Measurements from ENCODE around the gene MSH2.
A peak's percentile ranks its signal among the peaks of the same experiment; 100 is the strongest.

The MSH2 gene

GRCh38 chr2:47508641-47509040 is 105.7 kb downstream of the MSH2 start:
- DNase-seq: no peak

GRCh38 chr2:47509250-47509649 is 106.3 kb downstream of the MSH2 start:
- DNase-seq: no peak

DNA sequence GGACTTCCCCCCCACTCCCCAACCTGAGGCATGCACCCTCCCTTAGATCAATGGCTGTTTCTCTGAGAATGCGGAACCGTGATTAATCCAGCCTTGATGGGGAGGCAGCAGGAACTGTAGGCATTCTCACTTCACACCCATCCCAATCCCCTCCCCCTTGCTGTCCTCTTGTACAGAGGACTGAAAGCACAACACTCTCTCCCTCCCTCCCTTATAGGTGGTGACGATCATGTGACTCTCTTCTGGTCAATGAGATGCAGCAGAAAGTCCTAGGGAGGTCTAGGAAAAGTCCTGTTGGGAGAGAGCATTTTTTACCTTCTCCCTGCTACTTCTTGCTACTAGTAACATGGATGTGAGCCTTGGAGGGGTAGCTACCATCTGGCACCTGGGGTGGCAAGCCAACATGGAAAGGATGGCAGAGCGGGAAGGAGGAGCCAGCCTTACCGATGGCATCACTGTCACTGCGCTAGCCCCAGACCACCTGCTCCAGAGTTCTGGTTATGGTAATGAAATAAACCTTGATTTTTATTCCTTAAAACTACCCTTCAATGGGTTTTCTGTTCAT is 106.9 kb downstream of the MSH2 start:
- peak in 1 of 14 donors; percentile 78 for DNase-seq

DNA sequence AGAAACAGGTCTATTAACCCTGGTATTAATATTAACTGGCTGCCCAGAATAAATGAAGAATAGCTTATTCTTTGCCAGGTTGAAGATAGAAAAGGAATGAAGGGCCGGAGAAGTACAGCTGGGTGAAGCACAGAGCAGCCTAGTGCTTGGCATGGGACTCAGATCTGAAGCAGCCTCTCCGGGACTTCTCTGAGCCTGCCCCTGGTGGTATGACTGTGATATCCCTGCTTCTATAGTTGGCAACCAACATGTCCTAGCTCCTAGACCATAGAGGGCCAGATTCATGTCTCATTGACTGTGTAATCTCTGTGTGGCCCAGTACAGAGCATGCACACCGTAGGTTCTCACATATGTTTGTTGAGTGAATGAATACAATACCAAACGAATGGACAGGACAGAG is 107.8 kb downstream of the MSH2 start:
- DNase-seq: peak in 1 of 14 donors; percentile 48

DNA sequence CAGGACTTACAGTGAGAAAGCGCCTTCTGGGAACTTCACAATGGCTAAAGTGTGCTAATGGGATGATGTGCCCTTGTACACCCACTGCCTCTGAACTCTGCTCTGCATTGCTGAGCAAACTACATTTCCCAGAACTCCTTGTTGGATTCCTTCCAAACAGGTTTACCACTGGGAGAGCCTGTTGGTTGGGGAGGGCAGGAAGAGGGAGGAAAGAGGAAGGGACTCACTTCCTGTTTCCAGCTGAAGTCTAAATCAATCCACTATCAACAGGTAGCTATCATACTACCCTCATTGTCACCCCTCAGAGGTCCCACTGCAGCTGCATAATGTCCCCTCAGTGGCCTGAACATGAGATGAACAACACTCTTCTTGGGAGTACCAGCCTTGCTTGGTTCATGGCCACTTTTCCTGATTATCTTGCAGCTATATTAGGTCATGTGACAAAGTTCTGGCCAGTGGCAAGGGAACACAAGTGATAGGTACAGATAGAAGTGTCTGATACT is 109.7 kb downstream of the MSH2 start:
- no peak for DNase-seq

- no peak for DNase-seq
Measured at GRCh38 chr2:47513981-47514520, 111.1 kb downstream of the MSH2 start.

DNA sequence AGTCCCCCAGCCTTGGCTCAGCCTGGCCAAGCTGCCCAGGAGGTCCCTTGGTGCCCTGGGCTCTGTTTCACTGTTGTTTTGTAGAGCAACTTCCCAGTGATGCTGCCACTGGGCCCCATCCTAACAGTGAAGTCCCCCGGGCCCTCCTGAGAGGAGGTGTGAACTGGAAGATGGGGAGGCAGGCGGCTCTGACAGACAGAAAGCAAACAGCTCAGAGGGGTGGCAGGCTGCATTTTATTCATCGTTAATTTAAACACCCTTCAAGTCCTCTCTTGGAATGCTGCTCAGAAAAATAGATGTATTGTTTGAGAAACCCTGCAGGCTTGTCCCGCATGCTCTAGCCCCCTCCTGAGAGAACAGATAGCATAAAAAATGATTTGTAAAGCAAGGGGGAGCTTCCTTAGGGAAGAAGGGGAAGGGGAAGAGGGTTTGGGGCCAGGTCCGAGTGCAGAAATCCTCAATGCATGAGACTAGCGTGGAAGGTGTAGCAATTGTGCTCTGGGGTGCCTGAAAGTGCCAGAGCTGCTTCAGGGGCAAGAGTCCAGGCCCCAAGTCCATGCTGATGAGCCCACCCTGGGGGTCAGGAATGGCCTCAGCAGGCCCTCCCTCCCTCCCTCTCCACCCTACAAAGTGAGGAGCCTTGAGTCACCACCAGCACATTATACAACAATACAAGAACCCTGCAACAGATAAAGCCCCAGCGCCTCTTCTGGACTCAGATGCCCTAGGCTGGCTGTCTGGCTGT is 113.6 kb downstream of the MSH2 start:
- DNase-seq: no peak

DNA sequence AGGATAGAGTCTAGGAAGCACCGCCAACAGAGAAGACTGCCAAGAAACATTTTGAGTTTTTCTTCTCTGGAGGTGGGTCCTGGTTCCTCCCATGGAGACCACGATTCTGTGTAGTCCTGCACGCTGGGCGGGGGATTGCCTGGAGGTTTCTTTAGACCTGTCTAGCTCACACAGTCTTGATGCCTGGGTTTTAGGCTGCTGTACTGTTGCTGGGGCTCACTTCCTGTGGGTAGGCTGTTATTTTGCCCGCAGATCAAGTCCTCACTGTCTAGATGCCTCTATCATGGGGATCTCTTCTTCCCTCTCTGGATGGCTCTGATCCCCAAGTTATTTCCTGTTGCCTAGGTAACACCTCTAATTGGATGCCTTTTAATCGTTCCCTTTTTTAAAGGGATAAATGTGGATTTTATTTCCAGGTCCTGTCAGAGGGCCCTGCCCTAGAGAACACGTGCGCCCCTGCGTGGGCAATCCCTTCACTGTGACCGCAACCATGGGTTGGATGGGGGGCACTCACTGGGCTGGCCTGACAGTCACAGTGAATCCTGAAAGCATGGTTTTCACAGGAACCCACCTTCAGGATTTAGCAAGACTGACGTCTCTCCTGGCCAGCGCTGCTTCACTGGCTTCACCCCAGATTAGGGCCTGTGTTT is 115.7 kb downstream of the MSH2 start:
- no peak for DNase-seq

GRCh38 chr2:47519147-47519537 is 116.2 kb downstream of the MSH2 start:
- peak in 1 of 14 donors; percentile 63 for DNase-seq

DNA sequence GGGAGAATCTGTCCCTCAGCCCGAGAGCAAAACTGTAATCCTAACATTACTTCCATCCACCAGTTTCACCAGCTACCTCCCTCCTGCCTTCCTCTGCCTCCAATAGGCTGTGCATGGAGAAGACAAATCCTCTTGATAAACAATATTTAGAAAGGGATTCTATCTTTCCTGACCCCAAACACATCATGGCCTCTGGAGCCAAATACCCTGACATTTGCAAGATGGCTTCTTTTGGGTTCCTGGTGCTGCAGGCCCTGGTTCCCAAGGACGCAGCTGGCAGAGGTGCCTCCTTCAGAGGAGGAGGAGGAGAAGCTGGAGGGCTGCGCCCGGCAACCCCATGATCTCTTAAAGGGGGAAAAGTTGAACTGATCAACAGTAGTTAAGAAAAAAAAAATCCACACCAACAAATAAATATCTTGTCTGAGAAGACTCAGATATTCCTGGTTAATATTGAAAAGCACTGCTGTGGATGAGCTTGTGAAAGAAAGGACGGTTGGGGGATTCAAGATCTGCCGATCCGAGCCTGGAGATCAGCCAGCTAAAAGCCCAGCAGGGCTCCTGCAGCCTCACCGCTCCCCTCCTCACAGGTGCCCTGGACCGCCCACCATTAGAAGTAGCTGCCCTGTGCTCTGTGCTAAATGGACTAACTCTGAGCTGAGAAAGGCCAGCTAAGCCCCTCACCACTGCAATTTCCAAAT is 116.8 kb downstream of the MSH2 start:
- DNase-seq: peak in 1 of 14 donors; percentile 54

DNA sequence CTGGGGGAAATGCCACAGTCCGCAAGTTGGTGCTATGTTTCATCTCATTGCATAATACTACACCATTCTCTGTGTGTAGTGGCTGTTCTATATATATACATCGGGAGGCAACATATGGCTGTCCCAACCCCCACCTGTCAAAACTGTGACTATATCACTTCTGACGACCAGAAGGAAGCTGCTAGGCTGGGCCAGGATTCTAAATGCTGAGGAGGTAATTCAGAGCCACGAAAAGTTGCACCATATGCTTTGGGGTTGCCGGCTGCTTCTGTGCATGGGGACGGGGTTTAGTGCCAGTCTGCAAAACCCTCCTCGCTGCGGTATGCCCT is 117.3 kb downstream of the MSH2 start:
- DNase-seq: peak in 1 of 14 donors; percentile 45

- peak in 8 of 14 donors; percentile 12 to 75 (median 50) for DNase-seq
Measured at GRCh38 chr2:47520825-47521665, 118.1 kb downstream of the MSH2 start.

- DNase-seq: no peak
Measured at GRCh38 chr2:47521666-47522285, 118.8 kb downstream of the MSH2 start.

DNA sequence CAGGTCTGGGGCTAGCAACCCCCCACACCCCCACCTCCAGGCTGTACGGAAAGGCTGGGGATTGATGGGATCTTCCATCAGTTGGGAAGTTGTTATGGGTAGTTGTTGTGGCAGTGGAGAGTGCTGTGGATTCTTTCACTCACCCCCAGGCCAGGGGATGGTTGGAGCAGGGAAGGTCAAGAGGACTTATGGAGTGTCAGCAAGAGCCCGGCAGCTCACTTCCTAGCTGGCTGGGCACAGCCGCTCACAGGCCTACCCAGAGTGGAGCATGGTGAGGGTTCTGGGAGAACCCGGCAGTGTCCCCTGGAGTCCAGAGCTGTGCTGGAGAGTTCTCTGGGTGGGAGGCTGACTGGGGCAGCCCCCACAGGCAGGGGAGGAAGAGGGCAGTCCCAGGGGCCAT is 122.2 kb downstream of the MSH2 start:
- no peak for DNase-seq

DNA sequence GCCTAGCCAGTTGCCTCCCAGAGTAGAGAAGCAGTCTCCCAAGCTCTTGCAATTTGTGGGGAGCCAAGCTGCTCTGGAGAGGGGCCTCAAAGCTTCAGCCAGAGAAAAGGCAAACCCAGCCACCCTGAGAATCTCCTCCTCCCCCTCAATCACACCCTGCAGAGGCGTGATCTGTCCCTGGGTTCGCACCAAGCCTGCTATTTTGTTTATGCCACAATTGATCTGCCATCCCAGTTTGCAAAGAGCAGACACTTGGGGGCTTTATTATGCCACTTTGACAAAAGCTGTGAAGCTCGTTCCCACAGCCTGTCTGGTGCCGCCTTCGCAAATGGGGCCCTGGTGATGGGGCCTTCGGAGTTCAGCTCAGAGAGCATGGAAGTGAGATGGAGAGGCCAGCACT is 125.5 kb downstream of the MSH2 start:
- DNase-seq: no peak

DNA sequence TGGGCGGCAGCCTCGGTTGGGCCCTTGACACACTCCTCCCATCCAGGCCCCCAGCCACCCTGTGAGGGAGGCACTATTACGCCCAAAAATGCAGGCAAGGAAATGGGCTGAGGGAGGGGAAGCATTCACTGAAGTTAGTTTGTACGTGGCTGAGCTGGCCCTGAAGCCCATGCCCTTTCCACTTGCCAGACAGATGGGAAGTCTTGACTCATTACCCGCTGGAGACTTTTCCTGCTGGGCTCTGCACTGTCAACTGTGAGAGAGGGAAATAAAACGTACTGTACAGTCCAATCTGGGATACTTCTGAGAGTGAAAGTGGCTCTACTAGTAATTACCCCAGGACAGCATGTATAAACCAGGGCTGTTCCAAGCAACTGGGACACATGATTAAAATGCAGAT is 125.9 kb downstream of the MSH2 start:
- peak in 1 of 14 donors; percentile 31 for DNase-seq

DNA sequence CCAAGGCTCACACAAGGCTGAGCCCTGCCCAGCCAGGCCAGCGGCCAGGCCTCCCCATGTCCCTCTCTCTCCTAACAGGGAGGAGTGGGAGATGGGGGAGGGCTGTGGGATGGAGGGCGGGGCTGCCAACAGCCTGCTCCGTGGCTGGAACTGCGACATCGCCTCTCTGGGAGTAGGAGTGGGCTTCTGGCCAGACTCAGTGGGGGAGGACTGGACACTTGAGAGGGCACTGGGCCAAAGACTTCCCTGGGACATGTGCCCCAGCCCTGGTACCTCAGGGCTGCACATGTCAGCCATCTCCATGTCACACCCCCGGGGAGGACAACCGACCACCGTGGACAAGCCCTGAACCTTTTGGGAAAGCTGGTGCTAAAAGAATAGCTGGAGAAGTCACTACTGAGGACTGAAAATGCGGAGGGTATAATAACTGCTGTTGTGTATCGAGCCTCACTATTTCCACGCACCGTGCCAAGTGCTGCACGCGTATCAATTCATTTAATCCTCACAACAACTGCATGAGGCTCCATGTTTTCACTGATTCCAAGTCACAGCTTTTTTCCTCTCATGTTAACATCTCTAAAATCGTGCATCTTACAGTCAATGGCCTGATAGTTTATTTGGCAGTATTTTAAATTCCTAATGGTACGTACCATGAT is 127.3 kb downstream of the MSH2 start:
- DNase-seq: no peak

GRCh38 chr2:47531378-47532042 is 128.6 kb downstream of the MSH2 start:
- DNase-seq: no peak
